IMR-90 (cell line): Measurements from ENCODE around the gene ASTN2. TPM values are rescaled to one million over a fixed set of nuclear protein-coding genes. Genes with fewer than 3 reads are reported as not detected.

Experiments used
- ATAC-seq: fragments of 200-7000 bp; cut with Tn5 transposase; 2 replicates; pipeline ENCODE4 v1.9.1; 2020; ENCODE audit warnings: low read depth, mild to moderate bottlenecking, moderate library complexity
- BruUV-seq: library from RNA; stranded (reverse); fragments of 400-500 nt; replicated peaks from 2 replicates; lab custom pipeline; 2021; lab: Mats Ljungman, UMichigan
- CTCF ChIA-PET: fragments of 300-600 bp; formaldehyde crosslinking; extraction: SDS; loops from one replicate; lab custom pipeline; 2021; ENCODE audit warnings: antibody characterized with exemption; lab: Yijun Ruan, JAX
- POLR2A ChIA-PET: fragments of 300-600 bp; sonication (Branson Sonifier 250); formaldehyde crosslinking; loops from one replicate; lab custom pipeline; 2022; ENCODE audit warnings: antibody characterized with exemption; ENCODE audit not compliant: unreplicated experiment; lab: Charles Lee
- DNase-seq: peaks from one replicate; pipeline ENCODE4 v3.0.0; 2013
- H2AFZ ChIP-seq: replicated peaks from 2 replicates; pipeline ENCODE3; 2013; ENCODE audit warnings: low read length, mild to moderate bottlenecking; ENCODE audit not compliant: poor library complexity
- H2AK5ac ChIP-seq: 2 replicates; pipeline ENCODE4 v1.6.1; 2013; ENCODE audit warnings: low read depth, low read length, inconsistent platforms
- H2AK9ac ChIP-seq: replicated peaks from 2 replicates; pipeline ENCODE3; 2013; ENCODE audit warnings: mild to moderate bottlenecking, low read depth, low read length, moderate library complexity; ENCODE audit not compliant: poor library complexity
- H2BK120ac ChIP-seq: 2 replicates; pipeline ENCODE4 v1.6.1; 2013; ENCODE audit warnings: low read depth, low read length, inconsistent platforms
- H2BK15ac ChIP-seq: 3 replicates; pipeline ENCODE4 v1.6.1; 2013; ENCODE audit warnings: low read depth, low read length, inconsistent platforms
- H2BK20ac ChIP-seq: 2 replicates; pipeline ENCODE4 v1.6.1; 2013; ENCODE audit warnings: low read depth, mild to moderate bottlenecking, inconsistent platforms, low read length, moderate library complexity
- H2BK5ac ChIP-seq: 2 replicates; pipeline ENCODE4 v1.6.1; 2013; ENCODE audit warnings: mild to moderate bottlenecking, low read depth, low read length, inconsistent platforms; ENCODE audit not compliant: poor library complexity, severe bottlenecking
- H3K14ac ChIP-seq: replicated peaks from 2 replicates; pipeline ENCODE4 v1.6.1; 2013; ENCODE audit warnings: low read depth, low read length, inconsistent platforms
- H3K18ac ChIP-seq: 2 replicates; pipeline ENCODE4 v1.6.1; 2013; ENCODE audit warnings: low read depth, low read length, control low read depth
- H3K23ac ChIP-seq: 2 replicates; pipeline ENCODE4 v1.6.1; 2013; ENCODE audit warnings: low read depth, low read length, inconsistent platforms
- H3K27ac ChIP-seq: 2 replicates; pipeline ENCODE4 v1.5.1; 2013; ENCODE audit warnings: mild to moderate bottlenecking, control low read depth, low read length; ENCODE audit not compliant: insufficient read depth
- H3K27me3 ChIP-seq: 2 replicates; pipeline ENCODE4 v1.6.1; 2013; ENCODE audit warnings: low read length; ENCODE audit not compliant: control insufficient read depth, insufficient read depth
- H3K36me3 ChIP-seq: 2 replicates; pipeline ENCODE4 v1.6.1; 2013; ENCODE audit warnings: low read length, mixed read lengths; ENCODE audit not compliant: control insufficient read depth, insufficient read depth
- H3K4ac ChIP-seq: 2 replicates; pipeline ENCODE4 v1.6.1; 2013; ENCODE audit warnings: low read depth, low read length, inconsistent platforms
- H3K4me1 ChIP-seq: 2 replicates; pipeline ENCODE4 v1.6.1; 2013; ENCODE audit warnings: low read length, mixed read lengths; ENCODE audit not compliant: control insufficient read depth, insufficient read depth
- H3K4me2 ChIP-seq: 2 replicates; pipeline ENCODE4 v1.6.1; 2013; ENCODE audit warnings: low read depth, mild to moderate bottlenecking, control low read depth, low read length, moderate library complexity
- H3K4me3 ChIP-seq: 2 replicates; pipeline ENCODE4 v1.5.1; 2013; ENCODE audit warnings: low read depth, mild to moderate bottlenecking, control low read depth, low read length, moderate library complexity; ENCODE audit not compliant: insufficient read depth
- H3K56ac ChIP-seq: 2 replicates; pipeline ENCODE4 v1.6.1; 2013; ENCODE audit warnings: low read length, inconsistent platforms; ENCODE audit not compliant: insufficient read depth; ENCODE audit errors: extremely low read depth
- H3K79me1 ChIP-seq, 2 experiments: 2 replicates each; pipeline ENCODE4 v1.6.1; 2013; ENCODE audit warnings: low read length in 2 of 2, inconsistent platforms in 1 of 2, low read depth in 1 of 2
- H3K9ac ChIP-seq: 2 replicates; pipeline ENCODE4 v1.6.1; 2013; ENCODE audit warnings: low read depth, low read length, control low read depth
- H3K9me1 ChIP-seq: 2 replicates; pipeline ENCODE4 v1.6.1; 2013; ENCODE audit warnings: low read length, inconsistent platforms; ENCODE audit not compliant: insufficient read depth
- H3K9me3 ChIP-seq: 2 replicates; pipeline ENCODE4 v1.6.1; 2013; ENCODE audit warnings: low read length; ENCODE audit not compliant: control insufficient read depth, insufficient read depth
- H4K20me1 ChIP-seq: 2 replicates; pipeline ENCODE4 v1.6.1; 2013; ENCODE audit warnings: low read length, inconsistent platforms; ENCODE audit not compliant: insufficient read depth
- H4K5ac ChIP-seq: 2 replicates; pipeline ENCODE4 v1.6.1; 2013; ENCODE audit warnings: mild to moderate bottlenecking, low read depth, low read length, control low read depth
- H4K8ac ChIP-seq, 2 experiments: 2 replicates each; pipeline ENCODE4 v1.6.1; 2013; ENCODE audit warnings: low read depth in 2 of 2, low read length in 2 of 2, control low read depth in 1 of 2, inconsistent platforms in 1 of 2
- H4K91ac ChIP-seq: 2 replicates; pipeline ENCODE4 v1.6.1; 2013; ENCODE audit warnings: low read depth, low read length, inconsistent platforms; ENCODE audit not compliant: insufficient read depth
- BHLHE40 ChIP-seq: fragments of 150-350 bp; IDR thresholded peaks from 2 replicates; pipeline ENCODE4 v1.6.1; 2016; ENCODE audit warnings: mild to moderate bottlenecking, low read depth, low read length
- CTCF ChIP-seq: conservative IDR thresholded peaks from 2 replicates; pipeline ENCODE4 v1.5.1; 2012; ENCODE audit warnings: mild to moderate bottlenecking, low read depth, low read length, improper control_type of control experiment
- ELK1 ChIP-seq: fragments of 150-350 bp; IDR thresholded peaks from 2 replicates; pipeline ENCODE4 v1.6.1; 2016; ENCODE audit warnings: low read depth, mild to moderate bottlenecking, low read length, moderate library complexity, borderline replicate concordance
- MAFK ChIP-seq: IDR thresholded peaks from 2 replicates; pipeline ENCODE4 v1.6.1; 2012; ENCODE audit warnings: low read depth, low read length, improper control_type of control experiment
- NFE2L2 ChIP-seq: fragments of 150-350 bp; IDR thresholded peaks from 2 replicates; pipeline ENCODE4 v1.6.1; 2016; ENCODE audit warnings: low read depth, mild to moderate bottlenecking, low read length
- POLR2A ChIP-seq: IDR thresholded peaks from 2 replicates; pipeline ENCODE4 v1.6.1; 2012; ENCODE audit warnings: mild to moderate bottlenecking, low read depth, low read length
- SMC3 ChIP-seq: fragments of 150-350 bp; IDR thresholded peaks from 2 replicates; pipeline ENCODE4 v1.6.1; 2016; ENCODE audit warnings: low read depth, mild to moderate bottlenecking, antibody characterized with exemption, low read length, moderate library complexity
- dilution Hi-C: fragments of 300-500 bp; cut with HindIII; formaldehyde crosslinking; loops from one replicate; pipeline ENCODE4 v1.14.3; 2018; ENCODE audit warnings: low sequenced_read_pairs; ENCODE audit not compliant: unreplicated experiment
- in situ Hi-C: fragments of 300-500 bp; cut with MboI; formaldehyde crosslinking; loops from 3 replicates; pipeline ENCODE4 v1.14.3; 2019; ENCODE audit warnings: low sequenced_read_pairs, inconsistent platforms, mixed read lengths
- intact Hi-C: fragments of 100-400 bp; cut with micrococcal nuclease; formaldehyde crosslinking; loops from 2 replicates; pipeline ENCODE4 v1.10.0; 2022
- polyA plus RNA-seq, 3 experiments: library from polyadenylated mRNA; depleted of rRNA; stranded (reverse); fragments of >200 nt; gene quantifications; 2 replicates each; pipeline ENCODE4 v1.2.3, GENCODE V29; 2012; ENCODE audit warnings: low replicate concordance in 1 of 3
- total RNA-seq: library from RNA; depleted of rRNA; stranded (reverse); fragments of >200 nt; gene quantifications from 2 replicates; pipeline ENCODE4 v1.2.3, GENCODE V29; 2012

The ASTN2 gene
- total and polyA plus RNA-seq, 2 of the 4 experiments (the other 2 are of a cell fraction) = 3.8 to 6.8 TPM

GRCh38 chr9:116479967-116480366, 934.9 kb downstream of the ASTN2 start:
- Histone ChIP-seq H2BK120ac (no peak overlapping the region), H3K27ac (no peak overlapping the region), H3K9ac (no peak overlapping the region), H2AK9ac (no peak overlapping the region), H3K18ac (no peak overlapping the region), H3K79me1 (no peaks in the 10 kb centered on the region), H3K4ac (no peak overlapping the region), H3K4me3 (no peak overlapping the region), H2AK5ac (no peak overlapping the region), H3K9me1 (no peaks in the 10 kb centered on the region; the same call in 1 of the 2 replicates), H3K23ac (no peak overlapping the region), H4K20me1 (no peaks in the 10 kb centered on the region), H4K5ac (no peak overlapping the region), H3K27me3 (no peaks in the 10 kb centered on the region; the same call in 1 of the 2 replicates), H2BK20ac (no peak overlapping the region), H4K91ac (no peak overlapping the region), H4K8ac (no peak overlapping the region), H2BK15ac (no peak overlapping the region), H3K14ac (no peak overlapping the region), H3K4me1 (peaks cover 11% of the 10 kb centered on the region), H2AFZ (no peak overlapping the region), H2BK5ac (no peak overlapping the region), H3K9me3 (no peaks in the 10 kb centered on the region), H3K36me3 (no peaks in the 10 kb centered on the region), H3K4me2 (no peak overlapping the region), H3K56ac (no peak overlapping the region)
- ChIA-PET CTCF (interaction anchor here (0.8 kb wide), 1 partner anchor 10 kb away, joined by 3 read pairs; no protein-coding TSS in a partner anchor), POLR2A (no interaction called here)
- dilution Hi-C loops = no loop called here
- ATAC-seq (no peak), DNase-seq (no peak)
- in situ Hi-C loops = no loop called here
- BruUV-seq = no TSS peak
- intact Hi-C loops = no loop called here
- TF ChIP-seq MAFK (no peak), NFE2L2 (no peak), POLR2A (no peak), BHLHE40 (no peak), CTCF (no peak), SMC3 (no peak), ELK1 (no peak)
